Tibial nerve (tissue), 4 donors: ENCODE results near the gene AOPEP. TPM values are rescaled to one million over a fixed set of nuclear protein-coding genes. Genes with fewer than 3 reads are reported as not detected.

Experiments used
- DNase-seq, 2 donors: peaks; one replicate each; pipeline ENCODE4 v3.0.0-alpha.2; 2019; ENCODE audit warnings: low spot score in 2 of 2
- H3K27ac ChIP-seq, 4 donors: fragments of 200-600 bp; sonication (generic) in 3 of 4; one replicate each; pipeline ENCODE4 v1.5.1; 2017 to 2019; ENCODE audit warnings: mild to moderate bottlenecking in 1 of 4
- H3K27me3 ChIP-seq, 2 donors: fragments of 200-600 bp; sonication (generic) in 1 of 2; one replicate each; pipeline versions ENCODE4 v1.5.1 to v1.6.0; 2017 to 2019
- H3K36me3 ChIP-seq, 3 donors: fragments of 200-600 bp; sonication (generic); one replicate each; pipeline ENCODE4 v1.5.1; 2018 to 2019
- H3K4me1 ChIP-seq, 4 donors: fragments of 200-600 bp; sonication (generic) in 3 of 4; one replicate each; pipeline ENCODE4 v1.5.1; 2017 to 2019
- H3K4me3 ChIP-seq, 4 donors: fragments of 200-600 bp; sonication (generic) in 3 of 4; one replicate each; pipeline ENCODE4 v1.5.1; 2017 to 2019; ENCODE audit warnings: mild to moderate bottlenecking in 1 of 4, moderate library complexity in 1 of 4
- H3K9me3 ChIP-seq, 4 donors: fragments of 200-600 bp; sonication (generic) in 3 of 4; one replicate each; pipeline ENCODE4 v1.5.1; 2017 to 2019
- EP300 ChIP-seq, 2 donors: sonication (generic); formaldehyde crosslinking; IDR thresholded peaks; one replicate each; pipeline ENCODE4 v1.6.1; 2017; ENCODE audit warnings: antibody characterized with exemption in 2 of 2, mild to moderate bottlenecking in 1 of 2
- POLR2A ChIP-seq, 2 donors: fragments of 450-650 bp; IDR thresholded peaks; one replicate each; pipeline ENCODE4 v1.6.1; 2017; ENCODE audit warnings: antibody characterized with exemption in 2 of 2, mild to moderate bottlenecking in 2 of 2, moderate library complexity in 2 of 2
- WGBS, 2 donors: methylation state at CpG; one replicate each; pipeline ENCODE4 v1.1.5; 2018; 5-methylcytosine and 5-hydroxymethylcytosine counted together
- total RNA-seq, 4 donors: library from RNA; depleted of rRNA; stranded (reverse); fragments of >200 nt; gene quantifications; one replicate each; pipeline ENCODE4 v1.1.0, GENCODE V29; 2016
- TF ChIP-seq, protein P1 (sequence below), 5 experiments: fragments of 200-600 bp in 3 of 5; fragments of 450-650 bp in 2 of 5; sonication (generic) in 3 of 5; IDR thresholded peaks; one replicate each; pipeline ENCODE4 v1.5.1; 2016 to 2019; ENCODE audit warnings: antibody characterized with exemption in 5 of 5, mild to moderate bottlenecking in 3 of 5, moderate library complexity in 2 of 5

The AOPEP gene
- total RNA-seq, 4 donors from 2014 or later = 236 to 323 (median 265) TPM

DNA sequence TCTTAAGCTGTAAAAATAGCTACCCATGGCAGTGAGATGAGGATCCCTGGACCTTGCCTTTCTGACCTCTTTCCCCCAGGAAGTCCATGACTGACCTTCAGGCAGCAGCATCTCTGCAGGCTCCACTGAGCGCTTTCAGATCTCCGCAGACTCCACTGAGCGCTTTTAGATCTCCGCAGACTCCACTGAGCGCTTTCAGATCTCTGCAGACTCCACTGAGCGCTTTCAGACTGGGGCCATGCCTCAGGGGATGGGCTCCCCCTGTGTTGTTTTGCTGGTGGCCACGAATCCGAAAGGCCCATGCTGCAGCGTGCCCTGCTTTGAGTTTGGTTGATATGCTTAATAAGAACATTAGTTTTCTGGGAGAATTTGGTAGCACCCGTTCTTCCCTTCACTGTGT is 336.8 kb downstream of the AOPEP start:
- no peak overlapping the region for H3K4me3 ChIP-seq

DNA sequence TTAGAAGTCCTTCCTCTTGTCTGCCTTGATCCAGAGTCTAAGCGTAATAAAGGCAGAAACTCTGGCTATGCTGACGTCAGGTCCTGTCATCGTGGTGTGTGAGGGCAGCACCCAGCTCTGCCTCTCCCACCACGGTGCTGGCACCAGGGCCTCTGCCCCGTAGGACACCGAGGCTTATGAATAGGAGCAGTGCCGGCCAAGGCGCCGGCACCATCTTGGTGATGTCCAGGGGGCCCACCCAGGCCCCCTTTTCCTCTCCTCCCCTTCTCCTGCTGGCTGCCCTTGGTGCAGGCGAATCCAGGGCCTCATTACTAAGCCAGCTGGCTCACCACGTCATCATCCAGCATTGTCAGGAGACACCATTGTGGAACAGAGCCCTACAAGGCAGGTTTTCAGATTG is 338.7 kb downstream of the AOPEP start:
- TF ChIP-seq EP300 (IDR thresholded peaks at IDR 0.05) (no peak), POLR2A (IDR thresholded peaks at IDR 0.05) (no peak)
- Histone ChIP-seq H3K27me3 (no peaks in the 10 kb centered on the region), H3K9me3 (no peaks in the 10 kb centered on the region), H3K36me3 (peaks cover 0 to 62% (median 0%) of the 10 kb centered on the region in 3 donors), H3K4me3 (no peak overlapping the region), H3K4me1 (peaks cover 0 to 98% (median 60%) of the 10 kb centered on the region in 4 donors), H3K27ac (peak overlapping the region; percentile 59 to 84 (median 72))
- no peak for DNase-seq
- 48 to 74% methylated on average over 9 to 11 of the region's 11 CpGs for WGBS, 2 donors

More for the DNA sequence above, 336.8 kb downstream of the AOPEP start:
- no peak for DNase-seq
- H3K27ac ChIP-seq = peak overlapping the region in 2 of 4 donors; percentile 84 to 93
- H3K9me3 ChIP-seq = no peaks in the 10 kb centered on the region
- WGBS, 2 donors = 75 to 86% methylated on average over 10 of the region's 10 CpGs
- TF ChIP-seq, protein P1, sequence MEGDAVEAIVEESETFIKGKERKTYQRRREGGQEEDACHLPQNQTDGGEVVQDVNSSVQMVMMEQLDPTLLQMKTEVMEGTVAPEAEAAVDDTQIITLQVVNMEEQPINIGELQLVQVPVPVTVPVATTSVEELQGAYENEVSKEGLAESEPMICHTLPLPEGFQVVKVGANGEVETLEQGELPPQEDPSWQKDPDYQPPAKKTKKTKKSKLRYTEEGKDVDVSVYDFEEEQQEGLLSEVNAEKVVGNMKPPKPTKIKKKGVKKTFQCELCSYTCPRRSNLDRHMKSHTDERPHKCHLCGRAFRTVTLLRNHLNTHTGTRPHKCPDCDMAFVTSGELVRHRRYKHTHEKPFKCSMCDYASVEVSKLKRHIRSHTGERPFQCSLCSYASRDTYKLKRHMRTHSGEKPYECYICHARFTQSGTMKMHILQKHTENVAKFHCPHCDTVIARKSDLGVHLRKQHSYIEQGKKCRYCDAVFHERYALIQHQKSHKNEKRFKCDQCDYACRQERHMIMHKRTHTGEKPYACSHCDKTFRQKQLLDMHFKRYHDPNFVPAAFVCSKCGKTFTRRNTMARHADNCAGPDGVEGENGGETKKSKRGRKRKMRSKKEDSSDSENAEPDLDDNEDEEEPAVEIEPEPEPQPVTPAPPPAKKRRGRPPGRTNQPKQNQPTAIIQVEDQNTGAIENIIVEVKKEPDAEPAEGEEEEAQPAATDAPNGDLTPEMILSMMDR (IDR thresholded peaks at IDR 0.05) = no peak
- TF ChIP-seq EP300 (IDR thresholded peaks at IDR 0.05) (no peak), POLR2A (IDR thresholded peaks at IDR 0.05) (no peak)
- H3K27me3 ChIP-seq = no peaks in the 10 kb centered on the region
- peaks cover 0 to 47% (median 0%) of the 10 kb centered on the region in 3 donors for H3K36me3 ChIP-seq
- H3K4me1 ChIP-seq = peaks cover 0 to 100% (median 74%) of the 10 kb centered on the region in 4 donors

DNA sequence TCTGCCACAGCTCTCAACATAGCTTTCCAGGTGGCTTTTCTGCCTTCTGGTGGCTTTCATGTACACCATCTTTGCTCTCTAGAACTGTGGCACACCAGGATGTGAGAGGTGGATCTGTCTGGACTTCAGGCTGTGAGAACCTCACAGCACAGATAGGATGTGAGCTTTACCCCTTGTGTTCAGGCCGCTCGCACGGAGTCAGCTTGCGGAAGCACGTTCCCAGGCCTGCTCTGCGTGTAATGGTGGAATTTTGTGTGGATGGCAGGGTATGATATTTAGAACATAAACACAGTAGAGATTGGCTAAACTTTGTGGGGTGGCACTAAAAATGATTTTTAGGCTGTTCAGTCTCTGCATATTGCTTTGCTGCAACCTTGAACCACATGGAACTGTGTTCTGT is 340.6 kb downstream of the AOPEP start:
- Histone ChIP-seq H3K27me3 (no peaks in the 10 kb centered on the region), H3K4me3 (no peak overlapping the region), H3K27ac (peak overlapping the region in 2 of 4 donors; percentile 81 to 84), H3K36me3 (peaks cover 0 to 69% (median 0%) of the 10 kb centered on the region in 3 donors), H3K9me3 (no peaks in the 10 kb centered on the region), H3K4me1 (peaks cover 0 to 98% (median 62%) of the 10 kb centered on the region in 4 donors)
- TF ChIP-seq, protein P1 (IDR thresholded peaks at IDR 0.05) = no peak
- TF ChIP-seq POLR2A (IDR thresholded peaks at IDR 0.05) = no peak
- no peak for TF ChIP-seq EP300 (IDR thresholded peaks at IDR 0.05)
- WGBS, 2 donors = 96 to 98% methylated on average over 6 of the region's 6 CpGs
- no peak for DNase-seq

DNA sequence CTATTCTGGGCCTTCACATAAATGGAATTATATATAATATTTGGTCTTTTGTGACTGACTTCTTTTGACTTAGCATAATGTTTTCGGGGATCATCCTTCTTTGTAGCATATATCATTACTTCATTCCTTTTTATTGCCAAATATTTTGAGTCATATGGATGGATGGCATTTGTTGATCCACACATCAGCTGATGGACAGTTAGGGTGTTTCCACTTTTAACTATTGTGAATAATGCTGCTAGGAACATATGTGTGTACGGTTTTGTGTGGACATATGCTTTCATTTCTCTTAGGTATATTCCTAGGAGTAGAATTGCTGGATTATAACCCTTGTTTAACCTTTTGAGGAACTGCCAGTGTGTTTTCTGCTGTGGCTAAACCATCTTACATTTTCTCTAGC is 341.4 kb downstream of the AOPEP start:
- Histone ChIP-seq H3K27me3 (no peaks in the 10 kb centered on the region), H3K4me3 (no peak overlapping the region), H3K4me1 (peaks cover 0 to 98% (median 60%) of the 10 kb centered on the region in 4 donors), H3K9me3 (no peaks in the 10 kb centered on the region), H3K36me3 (peaks cover 0 to 69% (median 0%) of the 10 kb centered on the region in 3 donors), H3K27ac (peak overlapping the region in 1 of 4 donors; percentile 81)
- DNase-seq = no peak
- TF ChIP-seq, protein P1 (IDR thresholded peaks at IDR 0.05) = no peak
- TF ChIP-seq POLR2A (IDR thresholded peaks at IDR 0.05) (no peak), EP300 (IDR thresholded peaks at IDR 0.05) (no peak)
- WGBS, 2 donors = 45 to 50% methylated on average over 2 of the region's 2 CpGs

DNA sequence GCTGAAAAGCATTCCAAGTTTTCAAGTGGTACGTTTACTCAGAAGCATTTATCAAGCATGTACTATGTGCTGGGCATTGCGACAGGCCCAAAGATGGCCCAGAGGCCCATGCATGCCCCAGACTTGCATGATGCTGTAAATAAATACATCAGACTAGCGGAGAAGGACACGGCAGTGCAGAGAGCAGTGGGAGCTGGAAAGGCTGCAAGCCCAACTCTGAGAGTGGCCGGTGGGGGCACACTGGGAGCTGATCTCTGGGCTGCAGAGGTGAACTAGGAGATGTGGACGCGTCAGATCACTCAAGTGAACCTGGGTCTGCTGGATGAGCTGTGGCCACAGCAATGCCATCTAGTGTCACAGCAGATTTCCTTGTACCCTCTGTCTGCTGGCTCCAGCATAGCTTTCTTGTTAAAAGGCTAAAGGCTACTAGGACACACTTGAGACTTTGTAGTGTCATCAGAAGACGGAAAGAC is 344.1 kb downstream of the AOPEP start:
- H3K4me3 ChIP-seq = no peak overlapping the region
- peaks cover 0 to 98% (median 54%) of the 10 kb centered on the region in 4 donors for H3K4me1 ChIP-seq
- DNase-seq = no peak
- H3K36me3 ChIP-seq = peaks cover 0 to 61% (median 0%) of the 10 kb centered on the region in 3 donors
- WGBS, 2 donors = 42 to 53% methylated on average over 8 of the region's 8 CpGs
- H3K27me3 ChIP-seq = no peaks in the 10 kb centered on the region
- no peaks in the 10 kb centered on the region for H3K9me3 ChIP-seq
- peak overlapping the region in 3 of 4 donors; percentile 27 to 94 (median 47) for H3K27ac ChIP-seq
- TF ChIP-seq EP300 (IDR thresholded peaks at IDR 0.05) = peak in 1 of 2 donors; percentile 11
- TF ChIP-seq, protein P1 (IDR thresholded peaks at IDR 0.05) = no peak
